Stimulated activated CD4-positive, alpha-beta T cell treated with anti-CD3 and anti-CD28 coated beads, TNF-alpha, amount 100 ng/mL, for 48 hours (primary cell): Measurements from ENCODE around the gene LAMC3.
"Not testable (repeated sequence)": the region's sequence is repeated elsewhere in the genome, so short reads cannot be mapped to it uniquely, and the experiment has no call there.

Experiments
- DNase-seq, 3 donors: peaks; one replicate each; pipeline ENCODE4 v3.0.0-alpha.2; 2020; ENCODE audit warnings: low read depth in 3 of 3

Gene LAMC3

DNA sequence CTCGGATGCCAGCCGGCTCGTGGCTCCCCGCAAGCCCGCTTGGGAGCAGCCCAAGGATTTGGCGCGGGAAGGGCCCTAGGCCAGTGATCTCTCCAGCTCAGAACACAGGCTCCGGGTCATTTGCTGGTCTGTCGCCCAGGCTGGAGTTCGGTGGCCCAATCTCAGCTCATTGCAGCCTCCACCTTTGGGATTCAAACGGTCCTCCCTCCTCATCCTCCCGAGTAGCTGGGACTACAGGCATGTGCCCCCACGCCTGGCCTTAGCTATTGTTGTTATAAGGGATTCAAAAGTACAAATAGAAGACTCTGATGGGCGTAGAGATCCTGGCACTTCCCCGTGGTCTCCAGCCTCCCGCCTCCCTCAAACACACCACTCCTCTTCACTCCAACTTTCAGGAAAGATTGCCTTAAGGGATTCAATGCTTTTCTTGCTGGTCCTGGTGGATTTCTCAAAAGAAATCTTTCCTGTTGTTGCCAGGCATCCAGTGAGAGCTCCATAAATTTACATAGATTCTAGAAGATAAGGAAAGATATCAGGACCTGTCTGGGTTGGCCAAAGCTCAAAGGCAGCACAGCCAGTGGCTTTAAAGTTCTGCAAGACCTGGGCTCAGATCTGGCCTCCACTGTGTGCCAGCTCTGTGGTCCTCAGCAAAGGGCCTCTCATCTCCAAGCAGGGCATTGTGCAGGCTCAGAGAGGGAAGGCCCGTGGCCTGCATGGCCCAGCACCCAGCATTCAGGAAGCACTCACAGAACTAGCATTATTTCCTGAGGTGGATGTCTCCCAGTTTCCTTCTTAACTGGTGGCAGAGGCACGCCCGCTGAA is 88.4 kb downstream of the LAMC3 start:
- DNase-seq, result no peak

DNA sequence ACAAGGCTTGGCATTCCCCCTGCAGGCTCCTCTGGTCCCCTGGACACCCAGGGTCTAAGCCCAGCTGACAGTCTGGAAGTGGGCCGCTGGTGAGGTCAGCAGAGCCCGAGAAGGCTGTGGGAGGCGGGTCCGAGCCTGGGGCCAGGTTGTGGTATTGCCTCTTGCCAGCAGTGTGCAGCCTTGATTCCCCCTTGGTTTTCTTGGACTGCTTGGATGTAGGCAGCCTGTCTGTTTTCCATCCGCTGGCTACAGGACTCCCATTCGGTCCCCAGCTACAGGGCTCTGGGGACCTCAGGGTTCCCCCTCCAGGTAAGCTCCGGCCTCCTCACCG is 88.9 kb downstream of the LAMC3 start:
- no peak for DNase-seq

DNA sequence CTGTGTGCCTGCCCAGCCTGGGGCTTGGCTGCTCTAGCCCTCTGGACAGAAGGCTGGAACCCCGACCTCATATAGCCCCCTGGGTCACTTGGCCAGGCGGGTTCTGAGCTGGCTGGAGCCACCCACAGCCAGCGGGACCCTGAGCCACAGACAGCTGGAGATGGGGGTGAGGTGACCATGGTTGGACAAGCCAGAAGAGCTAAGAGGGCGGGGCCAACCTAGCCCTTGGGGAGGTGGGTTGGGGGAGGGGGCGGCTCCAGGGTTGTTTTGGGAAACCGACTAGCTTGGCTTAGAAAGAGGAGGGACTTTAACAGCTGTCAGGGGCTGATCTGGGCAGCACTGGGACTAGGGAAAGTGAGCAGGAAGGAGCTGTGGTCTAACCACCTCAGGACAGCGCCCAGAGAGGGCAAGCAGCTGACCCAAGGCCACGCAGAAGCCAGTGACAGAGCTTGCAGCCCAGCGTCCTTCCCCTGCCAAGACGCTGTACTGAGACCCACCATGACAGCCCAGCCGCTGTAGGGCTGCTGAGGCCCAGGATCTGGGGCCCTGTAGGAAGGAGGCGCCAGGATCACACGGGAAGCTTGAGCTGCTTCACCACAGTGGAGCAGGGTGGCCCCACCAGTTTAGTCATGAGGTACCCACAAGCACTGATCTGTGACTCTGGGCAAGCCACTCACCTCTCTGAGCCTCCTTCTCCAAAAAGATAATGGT is 89.6 kb downstream of the LAMC3 start:
- DNase-seq, result no peak

DNA sequence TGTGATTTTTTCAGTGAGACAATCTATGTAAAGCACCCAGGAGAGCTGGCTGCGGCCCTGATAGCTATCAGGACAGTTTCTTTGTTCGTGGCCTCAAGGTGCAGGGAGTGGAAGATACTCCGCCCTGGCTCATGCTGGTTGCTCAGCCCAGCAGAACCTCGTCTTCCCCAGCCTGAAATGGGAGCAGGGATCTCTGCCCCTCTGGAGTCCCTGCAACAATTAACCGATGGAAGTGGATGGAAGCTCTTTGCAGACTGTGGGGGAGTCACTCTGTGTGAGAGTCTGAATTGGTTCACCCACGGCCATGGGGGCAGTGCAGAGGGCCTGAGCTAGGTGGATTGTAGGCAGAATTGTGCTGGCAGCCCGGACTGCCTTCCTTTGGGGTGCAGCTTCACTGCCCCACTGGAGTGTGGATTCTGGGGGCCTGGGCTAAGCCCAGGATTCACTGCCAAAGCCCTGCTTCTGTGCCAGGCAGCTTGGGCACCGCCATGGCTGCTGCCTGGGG is 90.2 kb downstream of the LAMC3 start:
- no peak for DNase-seq

DNA sequence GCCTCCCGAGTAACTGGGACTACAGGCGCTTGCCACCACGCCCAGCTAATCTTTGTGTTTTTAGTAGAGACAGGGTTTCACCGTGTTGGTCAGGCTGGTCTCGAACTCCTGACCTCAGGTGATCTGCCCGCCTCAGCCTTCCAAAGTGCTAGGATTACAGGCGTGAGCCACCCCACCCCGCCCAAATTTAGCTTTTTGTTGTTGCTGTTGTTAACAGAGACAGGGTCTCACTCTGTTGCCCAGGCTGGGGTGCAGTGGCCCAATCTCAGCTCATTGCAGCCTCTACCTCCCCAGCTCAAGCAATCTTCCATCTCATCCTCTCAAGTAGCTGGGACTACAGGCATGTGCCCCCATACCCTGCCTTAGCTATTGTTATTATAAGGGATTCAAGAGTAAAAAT is 90.9 kb downstream of the LAMC3 start:
- DNase-seq, result not testable (repeated sequence)

DNA sequence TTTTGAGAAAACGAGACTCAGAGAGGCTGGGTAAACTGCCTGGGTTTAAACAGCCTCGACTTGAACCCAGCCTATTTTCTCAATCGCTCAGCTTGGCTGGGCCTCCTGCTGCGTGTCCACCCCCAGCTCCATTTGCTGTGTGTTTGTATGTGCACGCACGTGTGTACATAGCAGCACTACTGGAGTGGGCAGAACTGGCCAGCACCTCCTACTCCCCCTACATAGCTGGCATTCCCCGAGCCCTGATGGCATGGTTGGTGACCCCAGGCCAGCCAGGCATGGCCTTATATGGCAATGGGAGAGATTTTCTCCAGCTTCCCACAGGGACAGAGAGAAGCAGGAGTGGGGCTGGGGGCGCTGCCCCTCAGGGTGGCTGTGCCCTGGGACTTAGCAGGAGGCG is 91.5 kb downstream of the LAMC3 start:
- DNase-seq, result no peak

DNA sequence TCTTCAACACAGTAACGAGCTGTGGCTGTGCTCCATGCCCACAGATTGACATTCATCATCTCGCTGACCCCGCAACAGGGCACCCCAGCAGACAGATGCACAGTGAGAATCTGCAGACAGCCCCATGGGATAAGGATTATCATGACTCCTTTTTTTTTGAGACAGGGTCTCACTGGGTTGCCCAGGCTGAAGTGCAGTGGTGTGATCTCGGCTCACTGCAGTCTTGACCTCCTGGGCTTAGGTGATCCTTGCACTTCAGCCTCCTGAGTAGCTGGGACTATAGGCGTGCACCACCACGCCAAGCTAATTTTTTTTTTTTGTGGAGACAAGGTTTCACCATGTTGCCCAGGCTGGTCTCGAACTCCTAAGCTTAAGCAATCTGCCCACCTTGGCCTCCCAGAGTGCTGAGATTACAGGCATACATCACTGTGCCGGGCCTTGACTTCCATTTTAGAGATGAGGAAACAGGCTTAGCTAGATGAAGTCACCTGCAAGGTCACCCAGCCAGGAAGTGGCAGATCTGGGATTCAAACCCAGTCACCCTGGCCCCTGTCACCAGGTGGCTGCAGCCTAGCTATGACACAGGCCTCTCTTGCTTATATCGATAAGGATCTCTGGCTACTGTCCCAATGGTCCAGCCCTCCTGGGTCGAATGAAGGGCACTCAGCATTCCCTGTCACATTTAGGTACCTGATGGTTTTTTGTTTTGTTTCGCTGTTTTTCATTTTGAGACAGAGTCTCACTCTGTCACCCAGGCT is 92.4 kb downstream of the LAMC3 start:
- DNase-seq, result no peak

DNA sequence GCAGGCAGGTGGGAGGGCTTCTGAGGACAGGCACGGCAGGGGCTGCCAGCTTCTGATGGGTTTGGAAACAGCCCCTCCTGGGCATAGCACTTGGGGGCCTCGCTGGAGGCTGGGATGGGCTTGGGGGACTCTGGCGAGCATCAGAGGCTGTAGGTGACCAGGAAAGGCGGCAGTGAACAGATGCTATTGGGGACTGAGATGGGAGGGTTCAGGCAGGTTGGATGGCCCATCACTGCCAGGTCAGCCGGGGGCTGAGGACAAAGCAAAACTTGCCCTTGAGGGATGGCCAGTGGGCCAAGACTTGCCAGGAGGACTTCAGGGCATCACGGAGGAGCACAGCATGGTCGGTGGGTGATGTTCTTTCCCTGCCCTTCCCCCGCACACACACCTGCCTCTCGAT is 94.0 kb downstream of the LAMC3 start:
- no peak for DNase-seq

DNA sequence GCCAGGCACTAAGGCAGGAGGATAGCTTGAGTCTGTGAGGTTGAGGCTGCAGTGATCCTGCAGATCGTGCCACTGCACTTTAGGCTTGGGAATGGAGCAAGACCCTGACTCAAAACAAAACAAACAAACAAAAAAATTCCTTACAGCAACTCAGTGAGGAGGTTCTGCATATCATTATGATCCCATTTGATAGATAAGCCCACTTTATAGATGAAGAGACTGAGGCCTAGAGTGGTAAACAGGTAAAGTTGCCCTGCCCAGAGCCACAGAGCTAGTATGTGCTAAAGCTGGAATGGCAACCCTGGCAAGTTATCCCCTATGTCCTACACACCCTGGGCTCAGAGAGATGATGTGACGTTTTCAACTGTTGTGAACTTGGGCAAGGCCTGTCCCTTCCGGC is 94.6 kb downstream of the LAMC3 start:
- no peak for DNase-seq

DNA sequence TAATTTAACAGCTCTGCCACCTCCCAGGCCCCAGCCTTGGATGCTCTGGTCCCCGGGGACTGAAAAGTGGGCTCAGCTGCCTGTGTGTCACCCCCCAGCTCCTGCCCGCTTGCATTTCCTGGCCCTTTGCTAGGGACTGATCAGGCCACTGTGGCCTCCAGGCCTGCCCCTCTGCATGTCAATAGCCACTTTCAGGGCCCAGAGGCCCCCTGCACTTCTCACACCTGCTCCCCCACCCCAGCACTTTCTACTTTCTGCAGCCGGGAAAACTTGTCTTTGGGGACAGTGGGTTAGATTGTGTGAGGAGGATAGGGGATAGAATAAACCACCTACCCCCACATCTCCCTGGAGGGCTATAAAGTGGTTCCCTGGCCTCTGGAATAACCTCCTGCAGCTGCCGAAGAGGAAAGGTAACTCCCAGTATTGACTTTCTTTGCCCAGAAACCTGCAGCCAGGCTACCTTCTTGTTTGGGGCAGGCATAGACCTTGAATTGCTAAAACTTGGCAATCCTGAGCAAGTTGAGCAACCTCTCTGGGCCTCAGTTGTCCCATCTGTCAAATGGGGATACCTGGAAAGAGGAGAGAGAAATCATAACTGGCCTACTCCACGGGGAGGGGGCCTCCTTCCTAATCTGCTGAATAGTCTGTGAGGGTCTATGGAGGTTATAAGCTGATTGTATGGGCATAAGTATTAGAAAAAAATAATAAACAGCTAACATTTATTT is 95.2 kb downstream of the LAMC3 start:
- DNase-seq, result no peak

DNA sequence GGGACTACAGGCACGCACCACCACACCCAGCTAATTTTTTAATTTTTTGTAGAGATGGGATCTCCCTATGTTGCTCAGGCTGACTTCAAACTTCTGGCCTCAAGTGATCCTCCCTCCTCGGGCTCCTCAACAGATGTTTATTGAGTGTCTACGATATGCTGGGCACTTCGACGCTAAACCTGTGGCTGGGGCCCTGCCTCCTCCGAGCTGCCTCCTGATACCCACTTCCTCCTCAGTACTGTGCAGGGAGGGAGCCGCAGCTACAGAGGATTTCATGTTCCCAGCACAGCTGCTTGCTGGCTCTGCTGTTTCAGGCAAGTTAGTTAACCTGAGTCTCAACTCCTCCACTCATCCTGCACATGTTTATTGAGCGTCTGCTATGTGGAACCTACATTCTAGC is 97.0 kb downstream of the LAMC3 start:
- DNase-seq, result no peak

DNA sequence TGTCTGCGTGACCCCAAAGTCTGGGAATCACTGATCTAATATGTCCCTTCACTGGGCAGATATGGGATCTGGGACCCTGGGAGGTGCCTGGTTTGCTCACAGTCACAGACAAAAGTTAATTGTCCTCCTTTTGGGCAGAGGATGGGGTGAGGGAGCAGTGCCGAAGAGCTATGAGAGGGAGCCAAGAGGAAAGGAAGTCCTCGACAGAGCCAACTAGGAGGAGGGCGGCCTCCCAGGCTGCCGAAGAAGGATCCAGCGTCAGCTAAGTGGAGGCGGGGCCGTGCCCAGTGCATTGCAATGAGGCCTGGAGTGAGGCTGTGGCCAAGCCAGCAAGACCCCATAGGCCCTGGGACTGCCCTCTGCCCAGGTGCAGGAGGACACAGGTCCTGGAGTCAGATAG is 98.8 kb downstream of the LAMC3 start:
- DNase-seq, result no peak

DNA sequence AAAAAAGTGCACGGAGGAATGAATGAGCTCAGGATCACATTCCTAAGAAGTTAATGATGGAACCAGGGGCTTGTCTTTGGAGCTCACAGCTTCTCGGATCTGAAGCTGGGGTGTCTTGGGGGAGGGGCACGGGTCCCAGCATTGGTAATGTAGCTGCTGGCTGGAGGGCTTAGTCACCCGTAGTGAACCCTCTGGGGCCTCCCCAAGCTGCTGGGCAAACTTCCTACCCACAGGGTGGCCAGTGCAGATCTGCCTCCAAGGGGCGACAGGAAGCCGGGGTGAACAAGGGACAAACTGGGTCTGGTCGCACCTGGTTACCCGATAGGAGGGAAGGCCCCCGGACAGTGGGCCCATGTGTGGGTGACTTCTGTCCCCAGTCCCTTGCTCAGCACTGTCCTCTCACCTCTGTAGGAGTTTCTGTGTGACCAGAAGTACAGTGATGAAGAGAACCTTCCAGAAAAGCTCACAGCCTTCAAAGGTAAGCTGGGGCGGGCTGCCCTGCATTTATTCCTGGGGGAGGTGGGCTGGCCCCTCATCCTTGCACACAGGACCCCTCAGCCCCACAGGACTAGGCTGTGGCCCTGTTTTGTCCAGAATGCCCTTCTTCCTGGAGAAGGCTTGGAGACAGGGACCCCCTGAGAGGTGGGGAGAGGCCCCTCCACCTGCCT is 102.3 kb downstream of the LAMC3 start:
- no peak for DNase-seq

DNA sequence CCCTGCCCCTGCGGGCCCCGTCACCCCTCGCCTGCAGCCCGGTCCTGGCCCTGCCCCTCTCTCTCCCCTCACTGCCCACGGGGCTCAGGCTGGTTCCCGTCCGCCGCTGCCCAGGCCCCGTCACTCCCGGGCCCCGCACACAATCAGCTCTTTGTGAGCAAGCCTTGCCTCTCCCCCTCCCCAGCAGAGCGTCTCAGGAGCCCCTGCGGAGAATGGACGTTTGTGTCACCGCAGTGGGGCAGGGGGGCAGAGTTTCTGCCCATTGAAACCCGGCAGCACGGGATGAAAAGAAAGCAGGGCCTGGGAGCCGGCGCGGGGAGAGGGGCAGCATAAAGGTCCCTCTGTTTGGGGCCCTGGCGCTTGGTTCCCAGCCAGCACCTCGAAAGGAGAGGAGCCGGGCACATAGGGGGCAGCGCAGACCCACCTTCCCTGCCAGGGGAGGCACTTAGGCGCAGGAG is 102.9 kb downstream of the LAMC3 start:
- DNase-seq, result no peak

DNA sequence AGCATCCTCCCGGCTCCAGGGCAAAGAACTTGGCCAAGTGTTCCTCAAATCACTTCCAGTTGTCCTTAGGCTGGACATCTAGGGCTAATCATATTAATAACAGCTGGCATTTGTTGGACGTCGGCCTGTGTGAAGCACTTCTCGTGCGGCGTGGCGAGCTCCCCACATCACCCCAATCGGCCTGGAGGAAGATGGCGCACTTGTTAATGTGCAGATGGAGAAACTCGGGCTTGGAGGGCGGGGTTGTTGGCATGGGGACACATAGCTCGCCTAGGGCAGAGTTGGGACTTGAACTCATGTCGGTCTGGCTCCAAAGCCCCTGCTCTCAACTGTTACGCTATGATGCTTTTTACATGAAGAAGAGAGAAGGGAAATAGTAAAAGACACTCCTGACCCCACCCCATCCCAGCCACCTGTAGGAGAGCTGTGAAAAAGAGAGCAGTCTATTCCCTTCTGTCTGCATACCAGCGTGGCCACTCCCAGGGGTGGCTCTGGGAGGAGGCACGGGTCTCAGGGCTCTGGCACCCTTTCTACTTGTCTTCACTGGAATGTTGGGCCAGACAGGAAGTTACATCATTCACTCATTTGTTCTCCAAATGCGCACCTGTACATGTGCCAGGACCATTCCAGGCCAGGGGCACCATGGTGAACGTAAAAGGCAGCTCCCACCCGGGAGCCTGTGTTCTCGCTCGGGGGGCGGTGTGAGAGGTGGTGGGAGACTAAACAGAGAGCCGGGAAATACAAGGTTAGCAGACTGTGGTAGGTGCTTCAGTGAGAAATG is 103.6 kb downstream of the LAMC3 start:
- no peak for DNase-seq

DNA sequence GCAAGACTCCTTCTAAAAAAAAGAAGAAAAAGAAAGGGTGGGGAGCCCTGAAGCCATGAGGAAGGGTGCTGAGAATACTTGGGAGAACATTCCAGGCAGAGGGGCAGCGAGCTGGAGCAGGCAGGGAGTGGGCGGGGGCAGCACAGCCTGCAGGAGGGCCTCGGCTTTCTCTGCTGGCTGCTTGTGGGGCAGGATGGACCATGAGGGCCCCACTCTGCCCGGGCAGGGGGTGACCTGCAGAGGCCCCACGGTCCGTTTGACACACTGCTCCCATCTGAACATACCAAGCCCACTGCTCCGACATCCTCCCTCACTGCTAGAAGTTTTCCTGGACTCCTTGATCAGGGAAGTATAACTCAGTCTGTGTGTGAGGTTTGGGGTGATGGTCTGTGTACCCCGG is 104.7 kb downstream of the LAMC3 start:
- DNase-seq, result no peak

DNA sequence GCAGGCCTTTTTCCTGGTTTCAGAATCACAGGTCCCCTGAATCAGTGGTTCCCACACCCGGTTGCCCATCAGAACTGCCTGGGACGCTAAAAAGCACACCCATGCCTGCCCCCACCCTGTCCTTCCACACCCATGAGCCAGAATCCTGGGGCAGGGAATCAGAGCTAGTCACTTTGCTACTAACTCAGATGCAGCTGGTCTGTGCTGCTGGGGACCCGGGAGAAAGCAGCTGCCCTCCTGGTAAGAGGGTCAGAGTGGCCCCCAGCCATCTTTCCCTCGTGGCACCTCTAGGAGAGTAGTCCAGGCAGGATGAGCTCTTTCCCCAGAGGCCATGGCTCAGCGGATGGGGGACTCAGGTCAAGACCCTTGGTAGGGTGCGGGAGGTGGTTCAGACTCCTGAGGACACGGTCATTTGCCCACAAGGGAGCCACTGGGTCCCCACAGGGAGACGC is 105.1 kb downstream of the LAMC3 start:
- no peak for DNase-seq

DNA sequence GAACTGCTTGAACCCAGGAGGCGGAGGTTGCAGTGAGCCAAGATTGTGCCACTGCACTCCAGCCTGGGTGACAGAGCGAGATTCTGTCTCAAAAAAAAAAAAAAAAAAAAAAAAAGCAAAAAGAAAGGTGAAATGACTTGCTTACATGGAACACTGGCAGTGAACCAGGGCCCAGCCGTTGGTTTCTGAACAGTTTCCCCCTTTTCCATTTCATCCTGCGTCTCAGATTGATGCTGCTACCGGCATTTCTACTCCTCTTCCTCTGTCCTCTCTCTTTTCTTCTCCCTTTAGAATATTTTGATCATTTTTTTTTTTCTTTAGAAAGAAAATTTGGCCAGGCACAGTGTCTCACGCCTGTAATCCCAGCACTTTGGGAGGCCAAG is 106.4 kb downstream of the LAMC3 start:
- DNase-seq, result not testable (repeated sequence)

DNA sequence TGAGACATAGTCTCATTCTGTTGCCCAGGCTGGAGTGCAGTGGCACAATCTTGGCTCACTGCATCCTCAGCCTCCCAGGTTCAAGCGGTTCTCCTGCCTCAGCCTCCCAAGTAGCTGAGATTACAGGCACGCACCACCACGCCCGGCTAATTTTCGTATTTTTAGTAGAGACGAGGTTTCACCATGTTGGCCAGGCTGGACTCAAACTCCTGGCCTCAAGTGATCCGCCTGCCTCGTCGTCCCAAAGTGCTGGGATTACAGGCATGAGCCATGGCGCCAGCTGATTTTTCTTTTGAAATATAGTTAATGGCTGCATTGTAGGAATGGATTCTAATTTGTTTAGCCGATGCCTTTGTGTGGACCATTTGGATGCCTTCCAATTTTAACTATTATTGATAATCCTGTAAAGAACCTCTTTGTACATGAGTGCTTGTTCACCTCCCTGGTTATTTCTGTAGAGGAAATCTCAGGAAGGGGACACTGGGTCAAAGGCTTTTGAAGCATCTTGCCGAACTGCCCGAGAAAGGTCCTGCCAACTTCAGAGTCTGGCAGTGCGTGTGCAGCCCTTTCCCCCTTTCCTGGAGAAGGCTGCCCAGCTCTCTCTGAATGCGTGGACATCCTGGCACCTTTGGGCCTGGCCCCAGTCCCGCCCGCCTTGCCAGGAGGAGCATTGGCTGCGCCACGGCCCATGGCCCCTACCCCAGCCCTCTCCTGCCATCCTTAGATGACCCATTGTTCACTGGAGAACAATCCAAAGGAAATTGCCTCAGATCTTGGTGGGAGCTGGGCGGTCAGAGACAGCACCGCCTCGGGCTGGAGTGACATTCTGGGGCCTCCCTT is 107.5 kb downstream of the LAMC3 start:
- no peak for DNase-seq
